Measurements from ENCODE around the gene MYO10.
A peak's percentile ranks its signal among the peaks of the same experiment; 100 is the strongest.

The MYO10 gene

DNA sequence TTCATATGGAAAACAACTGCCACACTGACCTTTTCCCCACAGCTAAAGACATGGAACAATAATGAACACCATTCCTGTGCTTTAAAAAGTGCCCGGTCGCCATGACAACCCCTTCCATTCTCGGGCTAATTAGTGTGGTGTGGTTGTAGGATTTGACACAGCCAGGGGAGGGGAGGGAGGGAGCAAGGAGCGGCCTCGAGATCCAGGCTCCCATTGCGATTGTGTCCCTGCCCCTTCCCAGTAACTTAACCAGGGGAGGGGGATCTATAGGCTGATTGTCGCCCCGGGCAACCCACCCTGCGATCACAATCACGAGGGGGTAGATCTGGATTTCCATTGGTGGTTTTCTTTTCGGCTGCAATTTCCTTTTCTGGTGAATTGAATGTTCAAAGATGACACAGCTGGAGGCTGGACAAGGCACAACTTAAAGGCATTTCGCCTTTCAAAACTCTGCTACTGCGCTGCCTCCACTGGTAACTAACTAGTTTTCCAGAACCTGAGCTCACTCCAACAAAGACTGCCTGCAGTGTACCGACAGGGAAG lies 222.6 kb downstream of the MYO10 start:
- peaks cover 43% of the 10 kb centered on the region for H3K4me1 Mint-ChIP-seq
- DNase-seq: peak; percentile 58
- TF ChIP-seq CTCF (IDR thresholded peaks at IDR 0.05): no peak
- H3K36me3 Mint-ChIP-seq (ENCODE audit: low read depth): peaks cover 57% of the 10 kb centered on the region
- peak overlapping the region; percentile 98 for H3K27ac Mint-ChIP-seq
- H3K27me3 Mint-ChIP-seq (ENCODE audit: low read depth, poor library complexity): peaks cover 2% of the 10 kb centered on the region
- no peaks in the 10 kb centered on the region for H3K9me3 Mint-ChIP-seq
- peak overlapping the region; percentile 75 for H3K4me3 Mint-ChIP-seq

DNA sequence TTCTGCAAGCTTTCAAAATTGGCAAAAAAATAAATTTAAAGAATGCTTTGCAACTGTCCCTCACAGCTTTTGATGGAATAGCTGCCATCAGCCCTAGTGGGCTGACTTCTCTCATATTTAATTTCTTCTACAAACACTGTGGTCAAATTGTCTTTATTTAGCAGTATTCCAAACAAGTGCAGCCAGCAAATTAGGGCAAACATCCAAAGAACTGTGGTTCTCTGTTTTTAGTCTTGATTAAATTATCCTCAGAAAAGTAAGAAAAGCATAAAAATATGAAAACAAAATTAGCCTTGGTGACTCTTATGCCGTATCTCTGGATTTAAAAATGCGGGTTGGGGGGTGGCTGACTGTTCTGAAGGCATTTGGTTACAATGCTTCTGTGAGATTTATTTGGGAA lies 223.5 kb downstream of the MYO10 start:
- TF ChIP-seq CTCF (IDR thresholded peaks at IDR 0.05): no peak
- no peak for DNase-seq
- Mint-ChIP-seq H3K36me3 (ENCODE audit: low read depth) (peaks cover 66% of the 10 kb centered on the region), H3K4me3 (peak overlapping the region; percentile 75), H3K9me3 (no peaks in the 10 kb centered on the region), H3K27ac (peak overlapping the region; percentile 98), H3K27me3 (ENCODE audit: low read depth, poor library complexity) (peaks cover 2% of the 10 kb centered on the region), H3K4me1 (peaks cover 40% of the 10 kb centered on the region)

DNA sequence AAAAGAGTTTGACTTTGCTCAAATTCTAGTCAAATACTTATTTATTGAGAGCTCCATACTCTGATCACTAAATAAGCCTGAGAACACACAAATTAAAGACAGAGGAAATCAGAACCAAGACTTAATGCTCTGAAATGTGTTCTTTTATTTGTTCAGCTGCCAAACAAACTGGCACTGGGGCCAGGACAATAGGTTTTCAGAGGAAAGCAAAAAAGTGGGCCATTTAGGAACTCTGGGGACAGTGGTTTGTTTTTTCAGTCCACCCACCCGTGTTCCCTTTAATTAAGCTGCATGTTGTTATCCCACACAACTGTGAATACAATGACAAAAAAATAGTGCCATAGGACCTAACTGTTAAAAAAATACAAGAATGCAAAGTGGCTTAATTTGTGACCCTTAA lies 223.9 kb downstream of the MYO10 start:
- Mint-ChIP-seq H3K9me3 (no peaks in the 10 kb centered on the region), H3K27me3 (ENCODE audit: low read depth, poor library complexity) (peaks cover 2% of the 10 kb centered on the region), H3K27ac (peak overlapping the region; percentile 98), H3K4me1 (peaks cover 36% of the 10 kb centered on the region), H3K36me3 (ENCODE audit: low read depth) (peaks cover 66% of the 10 kb centered on the region), H3K4me3 (peak overlapping the region; percentile 75)
- no peak for DNase-seq
- no peak for TF ChIP-seq CTCF (IDR thresholded peaks at IDR 0.05)

- H3K27ac Mint-ChIP-seq: peak overlapping the region; percentile 22
- H3K4me1 Mint-ChIP-seq: peaks cover 28% of the 10 kb centered on the region
- no peak for DNase-seq
- peaks cover 72% of the 10 kb centered on the region for H3K36me3 Mint-ChIP-seq (ENCODE audit: low read depth)
- peaks cover 4% of the 10 kb centered on the region for H3K9me3 Mint-ChIP-seq
- no peak for TF ChIP-seq CTCF (IDR thresholded peaks at IDR 0.05)
- peaks cover 2% of the 10 kb centered on the region for H3K27me3 Mint-ChIP-seq (ENCODE audit: low read depth, poor library complexity)
- no peak overlapping the region for H3K4me3 Mint-ChIP-seq
Observed at GRCh38 chr5:16709691-16710433, 226.2 kb downstream of the MYO10 start.

DNA sequence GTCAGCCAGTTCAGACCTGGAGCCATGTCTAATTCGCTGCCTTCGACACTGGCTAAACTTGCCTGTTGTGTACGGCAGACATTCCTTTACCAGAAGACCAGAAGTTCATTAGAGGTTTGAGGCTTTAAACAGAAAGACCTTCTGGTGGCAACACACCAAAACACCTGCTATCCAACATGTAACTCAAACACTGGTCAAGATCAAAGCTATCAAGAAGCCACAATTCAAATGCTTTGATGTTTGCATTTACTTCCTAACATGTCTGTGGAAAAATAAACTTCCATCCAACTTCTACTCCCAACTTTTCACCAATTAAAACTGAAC lies 228.3 kb downstream of the MYO10 start:
- TF ChIP-seq CTCF (IDR thresholded peaks at IDR 0.05): no peak
- Mint-ChIP-seq H3K36me3 (ENCODE audit: low read depth) (peaks cover 74% of the 10 kb centered on the region), H3K27ac (no peak overlapping the region), H3K4me1 (peaks cover 9% of the 10 kb centered on the region), H3K27me3 (ENCODE audit: low read depth, poor library complexity) (no peaks in the 10 kb centered on the region), H3K4me3 (no peak overlapping the region), H3K9me3 (peaks cover 4% of the 10 kb centered on the region)
- DNase-seq: no peak
